HG02571 (cell line): ENCODE data around the gene PRLH.
"Not testable (repeated sequence)": the region's sequence is repeated elsewhere in the genome, so short reads cannot be mapped to it uniquely, and the experiment has no call there.

Experiments used
- ATAC-seq: cut with Tn5 transposase; IDR thresholded peaks from one replicate; pipeline ENCODE4 v1.9.1; 2021; ENCODE audit warnings: mild to moderate bottlenecking, moderate library complexity; ENCODE audit not compliant: unreplicated experiment

The PRLH gene

GRCh38 chr2:237599465-237600110 is 33.2 kb downstream of the PRLH start:
- no peak for ATAC-seq

GRCh38 chr2:237600205-237600846 is 34.0 kb downstream of the PRLH start:
- no peak for ATAC-seq

GRCh38 chr2:237601453-237602116 is 35.2 kb downstream of the PRLH start:
- ATAC-seq, result no peak

- ATAC-seq, result no peak
These were observed 36.0 kb downstream of the PRLH start for GRCh38 chr2:237602409-237602808.

GRCh38 chr2:237603049-237603717 is 36.8 kb downstream of the PRLH start:
- no peak for ATAC-seq

GRCh38 chr2:237603718-237604362 is 37.5 kb downstream of the PRLH start:
- no peak for ATAC-seq

- no peak for ATAC-seq
These were observed 38.0 kb downstream of the PRLH start for GRCh38 chr2:237604391-237604790.

- ATAC-seq, result no peak
These were observed 38.6 kb downstream of the PRLH start for GRCh38 chr2:237604960-237605359.

- ATAC-seq, result not testable (repeated sequence)
These were observed 40.1 kb downstream of the PRLH start for GRCh38 chr2:237606522-237606921.

- no peak for ATAC-seq
These were observed 46.4 kb downstream of the PRLH start for GRCh38 chr2:237612527-237613357.

- no peak for ATAC-seq
These were observed 47.3 kb downstream of the PRLH start for GRCh38 chr2:237613679-237614078.

GRCh38 chr2:237614151-237614720 is 47.9 kb downstream of the PRLH start:
- ATAC-seq, result no peak

GRCh38 chr2:237615631-237616249 is 49.4 kb downstream of the PRLH start:
- ATAC-seq, result no peak

GRCh38 chr2:237616373-237616733 is 50.0 kb downstream of the PRLH start:
- ATAC-seq, result no peak
